GM19023 (cell line): Measurements from ENCODE around the gene KCTD14.

Experiments
- ATAC-seq: cut with Tn5 transposase; IDR thresholded peaks from one replicate; pipeline ENCODE4 v1.9.1; 2021; ENCODE audit warnings: mild to moderate bottlenecking, moderate library complexity; ENCODE audit not compliant: unreplicated experiment

The KCTD14 gene

GRCh38 chr11:77966338-77966737 is 56.7 kb downstream of the KCTD14 start:
- no peak for ATAC-seq
